NCI-H1048 (cell line): ENCODE data around the gene KMT5C.

Experiments
- DNase-seq: peaks from one replicate; lab custom pipeline; 2025; lab: John Stamatoyannopoulos, UW

KMT5C gene

DNA sequence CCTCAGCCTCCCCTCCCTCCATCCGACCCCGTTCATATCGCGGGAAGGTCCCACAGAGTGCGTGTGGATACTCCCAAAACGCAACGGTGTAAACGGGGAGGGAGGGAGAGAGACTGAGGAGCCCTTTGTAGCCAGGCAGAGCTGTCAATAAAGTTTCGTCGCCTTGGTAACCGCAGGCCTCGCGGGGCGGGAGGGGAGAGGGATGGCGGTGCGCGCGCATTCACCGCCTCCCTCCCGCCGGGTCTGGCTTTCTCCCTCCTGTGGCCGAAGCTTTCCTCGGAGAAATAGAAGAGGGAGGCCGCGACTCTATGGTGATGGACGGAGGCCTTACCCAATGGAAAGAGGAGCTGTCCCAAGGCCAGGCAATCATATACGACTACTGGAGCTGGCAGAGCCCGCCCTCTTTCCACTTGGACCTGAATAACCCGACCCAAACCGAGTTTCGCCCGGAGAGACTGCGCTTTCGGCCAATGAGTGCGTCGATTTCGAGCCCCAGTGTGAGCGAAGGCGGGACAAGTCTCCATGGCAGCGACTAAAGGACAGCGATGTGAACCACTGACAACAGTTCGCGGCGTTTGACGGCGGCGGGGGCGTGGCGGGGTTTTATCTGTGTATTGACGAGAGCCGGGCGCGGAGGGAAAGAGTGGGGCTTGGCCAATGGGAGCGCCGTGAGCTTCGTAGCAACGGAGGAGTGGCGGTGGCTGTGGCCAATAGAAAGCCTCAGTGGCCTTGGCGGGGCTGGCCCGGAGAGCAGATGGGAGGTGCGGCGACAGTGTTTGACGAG is at the start of gene KMT5C:
Gene KMT5C, plus strand, starts transcription at position 772 of the 784 bp plus-strand sequence. CDS start 2,061 bp downstream, outside the sequence.
- peak; percentile 100 for DNase-seq

DNA sequence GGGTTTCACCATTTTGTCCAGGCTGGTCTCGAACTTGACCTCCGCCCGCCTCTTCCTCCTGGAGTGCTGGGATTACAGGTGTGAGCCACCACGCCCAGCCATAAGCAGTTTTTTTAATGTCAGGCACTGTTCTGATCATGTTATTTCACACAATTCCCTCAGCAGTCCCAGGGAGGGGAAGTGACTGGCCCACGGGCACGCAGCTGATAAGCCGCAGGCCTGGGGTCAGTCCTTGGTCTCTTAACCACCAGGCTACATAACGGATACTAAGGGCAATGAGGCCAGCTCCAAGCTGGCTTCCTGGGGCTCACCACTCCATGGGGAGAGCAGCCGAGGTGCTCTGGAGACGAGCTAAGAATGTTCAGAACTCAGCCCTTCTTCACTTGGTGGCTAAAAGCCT is 42.4 kb upstream of the KMT5C start:
- DNase-seq: no peak

GRCh38 chr19:55299991-55300390 is 39.7 kb upstream of the KMT5C start:
- DNase-seq: no peak

DNA sequence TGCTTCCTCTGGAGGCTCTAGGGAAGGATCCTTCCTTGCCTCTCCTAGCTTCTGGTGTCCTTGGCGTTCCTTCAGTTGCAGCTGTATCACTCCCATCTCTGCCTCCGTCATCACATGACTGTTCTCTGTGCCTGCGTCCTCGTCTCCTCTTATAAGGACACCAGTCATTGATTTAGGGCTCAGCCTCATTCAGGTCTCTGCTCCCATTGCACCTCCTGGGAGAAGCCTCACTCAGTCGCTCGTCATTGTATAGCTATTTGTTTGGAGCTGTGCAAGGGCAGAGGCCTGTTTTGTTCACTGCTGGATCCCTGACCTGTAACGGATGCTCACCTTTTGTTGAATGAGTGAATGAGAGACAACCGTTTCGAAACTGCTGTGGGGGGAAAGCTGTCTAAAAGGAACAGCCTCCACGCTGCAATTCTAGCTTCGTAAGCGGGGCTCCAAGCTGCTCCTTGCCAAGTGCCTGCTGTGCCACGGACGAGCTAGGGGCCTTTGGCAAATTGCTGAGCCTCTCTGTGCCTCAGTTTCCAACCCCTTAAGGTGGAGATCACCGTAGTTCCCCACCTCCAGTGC is 38.7 kb upstream of the KMT5C start:
- no peak for DNase-seq

DNA sequence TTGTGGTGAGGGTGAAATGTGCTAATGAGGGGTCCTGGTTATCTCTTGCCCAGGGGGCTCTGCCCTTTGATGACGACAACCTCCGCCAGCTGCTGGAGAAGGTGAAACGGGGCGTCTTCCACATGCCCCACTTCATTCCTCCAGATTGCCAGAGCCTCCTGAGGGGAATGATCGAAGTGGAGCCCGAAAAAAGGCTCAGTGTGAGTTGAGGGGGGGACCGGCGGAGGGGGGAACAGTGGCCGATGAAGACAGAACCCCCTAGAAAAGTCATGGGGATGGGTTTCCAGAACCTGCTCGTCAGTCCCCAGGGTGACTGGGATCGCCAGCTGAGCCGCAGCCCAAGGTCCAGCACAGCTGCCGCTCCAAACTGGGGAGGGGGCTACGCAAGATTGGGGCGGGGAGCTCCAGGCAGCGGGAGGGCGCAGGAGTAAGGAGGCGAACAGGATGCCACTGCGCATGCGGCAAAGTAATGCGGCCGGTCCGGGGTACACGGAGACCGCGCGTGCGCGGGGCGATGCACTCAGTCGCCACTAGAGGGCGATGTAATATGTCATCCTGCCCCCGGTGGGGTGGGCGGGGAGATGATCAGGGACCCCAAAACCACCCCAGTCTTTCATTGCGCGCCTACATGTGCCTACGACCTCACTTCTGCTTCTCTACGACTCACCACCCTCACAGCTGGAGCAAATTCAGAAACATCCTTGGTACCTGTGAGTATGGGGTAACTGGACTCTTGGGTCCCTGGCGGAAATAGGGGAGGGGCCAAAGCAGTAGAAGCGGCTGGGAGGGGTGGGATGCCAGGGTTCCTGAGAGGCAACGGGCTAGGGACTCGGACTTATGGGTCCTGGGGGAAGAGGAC is 38.0 kb upstream of the KMT5C start:
- DNase-seq: peak; percentile 46

DNA sequence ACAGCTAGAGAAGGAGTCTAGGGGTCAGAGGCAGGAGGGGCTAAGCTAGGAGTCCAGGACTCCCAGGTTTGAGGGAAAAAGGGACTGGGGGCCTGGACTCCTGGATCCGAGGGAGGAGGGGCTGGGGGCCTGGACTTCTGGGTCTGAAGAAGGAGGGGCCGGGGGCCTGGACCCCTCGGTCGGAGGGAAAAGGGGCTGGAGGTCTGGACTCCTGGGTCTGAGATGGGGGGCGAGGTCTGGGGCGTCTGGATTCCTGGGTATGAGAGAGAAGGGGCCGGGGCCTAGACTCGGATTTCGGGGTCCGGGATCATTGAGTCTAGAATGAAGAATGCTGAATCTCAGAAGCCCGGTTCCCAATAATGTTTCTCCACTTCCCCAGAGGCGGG is 37.4 kb upstream of the KMT5C start:
- no peak for DNase-seq

GRCh38 chr19:55303477-55303876 is 36.2 kb upstream of the KMT5C start:
- DNase-seq: no peak

- DNase-seq: no peak
These were observed 35.2 kb upstream of the KMT5C start for GRCh38 chr19:55304279-55304978.

DNA sequence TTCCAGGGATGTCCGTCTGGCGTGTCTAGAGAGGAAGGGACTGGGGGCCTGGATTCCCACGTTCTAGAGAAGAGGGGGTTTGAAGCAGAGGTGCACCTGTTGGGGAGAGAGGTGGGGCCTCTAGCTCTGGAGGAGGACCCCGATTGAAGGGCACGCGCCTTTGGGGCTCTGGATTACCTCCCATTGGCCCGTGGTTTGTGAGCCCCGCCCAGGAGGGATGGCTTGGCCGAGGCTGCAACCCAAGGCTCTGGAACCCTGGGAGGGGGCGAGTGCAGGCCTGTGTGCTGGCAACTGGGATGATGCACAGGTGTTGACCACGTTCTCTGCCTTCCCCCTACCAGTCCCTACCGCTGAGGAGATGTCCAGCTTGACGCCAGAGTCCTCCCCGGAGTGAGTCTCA is 34.7 kb upstream of the KMT5C start:
- no peak for DNase-seq

DNA sequence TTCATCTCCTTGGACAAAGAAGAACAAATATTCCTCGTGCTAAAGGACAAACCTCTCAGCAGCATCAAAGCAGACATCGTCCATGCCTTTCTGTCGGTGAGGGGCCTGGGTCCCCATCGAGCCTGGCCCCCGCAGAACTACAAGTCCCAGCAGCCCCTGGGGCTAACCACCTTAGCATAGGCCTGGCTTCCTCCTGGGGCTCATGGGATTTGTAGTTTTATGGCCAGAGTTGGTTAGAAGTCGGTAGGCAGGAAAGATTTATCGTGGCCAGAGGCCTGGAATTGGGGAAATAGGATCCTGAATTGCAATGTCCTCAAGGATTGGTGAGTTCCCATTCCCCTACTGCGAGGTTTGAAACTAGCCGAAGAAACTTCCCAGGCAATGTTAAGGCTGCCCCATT is 34.2 kb upstream of the KMT5C start:
- DNase-seq: no peak

- DNase-seq: no peak
These were observed 33.6 kb upstream of the KMT5C start for GRCh38 chr19:55305983-55306562.

DNA sequence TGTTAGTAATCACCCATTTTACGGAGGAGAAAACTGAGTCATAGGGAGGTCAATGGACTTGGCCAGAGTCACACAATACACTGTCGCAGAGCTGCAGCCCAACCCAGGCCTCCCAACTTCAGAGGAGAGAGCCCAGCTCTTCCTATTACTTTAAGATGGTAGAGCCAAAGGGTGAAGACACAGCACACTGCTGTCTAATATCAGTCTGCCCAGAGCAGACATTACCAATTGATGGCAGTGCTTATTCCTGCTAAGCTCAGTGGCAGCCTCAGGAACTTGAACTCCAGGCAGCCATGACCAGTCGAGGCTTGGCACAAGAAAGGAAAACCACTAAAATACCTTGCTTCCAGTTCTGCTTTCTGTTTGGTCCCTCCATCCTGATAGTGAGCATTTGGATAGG is 33.0 kb upstream of the KMT5C start:
- DNase-seq: no peak

DNA sequence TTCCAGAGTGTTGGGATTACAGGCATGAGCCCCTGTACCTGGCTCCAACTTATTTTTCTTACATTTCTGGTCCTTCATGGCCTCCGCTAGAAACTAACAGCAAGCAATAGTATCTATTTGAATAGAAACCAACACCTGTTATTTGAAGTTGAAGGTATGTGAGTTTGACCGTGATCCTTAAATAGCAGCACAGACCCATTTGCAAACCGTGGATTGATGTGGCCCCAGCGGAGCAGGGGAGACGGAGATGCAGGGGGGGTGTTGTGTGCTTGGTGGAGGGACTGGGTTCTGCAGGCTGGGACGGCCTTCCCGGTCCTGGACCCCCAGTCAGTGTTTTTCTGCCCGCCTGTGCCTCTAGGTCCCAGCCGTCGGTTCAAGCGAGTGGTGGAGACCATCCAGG is 31.4 kb upstream of the KMT5C start:
- DNase-seq: no peak

DNA sequence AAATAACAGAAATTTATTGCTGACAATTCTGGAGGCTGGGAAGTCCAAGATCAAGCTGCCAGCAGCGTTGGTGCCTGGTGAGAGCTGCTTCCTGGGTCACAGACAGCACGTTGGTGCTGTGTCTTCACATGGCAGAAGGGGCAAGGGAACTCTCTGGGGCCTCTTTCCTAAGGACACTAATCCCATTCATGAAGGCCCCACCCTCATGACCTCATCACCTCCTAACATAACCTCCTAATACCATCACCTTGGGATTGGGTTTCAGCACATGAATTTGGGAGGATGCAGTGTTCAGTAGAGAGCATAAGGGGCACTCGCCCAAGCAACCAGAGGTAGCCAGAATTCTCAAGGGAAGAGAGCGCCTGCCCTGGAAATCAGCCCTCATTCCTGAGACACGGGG is 30.2 kb upstream of the KMT5C start:
- DNase-seq: no peak

GRCh38 chr19:55310498-55310897 is 29.2 kb upstream of the KMT5C start:
- DNase-seq: no peak

GRCh38 chr19:55311397-55311796 is 28.3 kb upstream of the KMT5C start:
- no peak for DNase-seq

DNA sequence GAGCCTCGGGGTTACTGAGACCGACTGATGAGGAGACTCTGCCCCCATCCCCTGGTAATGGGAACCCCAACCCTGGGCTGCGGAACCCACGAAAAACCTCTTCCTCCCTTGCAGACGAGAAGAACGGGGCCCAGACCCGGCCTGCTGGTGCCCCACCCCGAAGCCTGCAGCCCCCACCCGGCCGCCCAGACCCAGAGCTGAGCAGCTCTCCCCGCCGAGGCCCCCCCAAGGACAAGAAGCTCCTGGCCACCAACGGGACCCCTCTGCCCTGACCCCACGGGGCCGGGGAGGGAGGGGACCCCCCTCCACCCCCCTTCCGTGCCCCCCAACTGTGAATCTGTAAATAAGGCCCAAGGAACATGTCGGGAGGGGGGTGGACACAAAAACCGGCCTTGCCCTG is 27.9 kb upstream of the KMT5C start:
- DNase-seq: no peak

DNA sequence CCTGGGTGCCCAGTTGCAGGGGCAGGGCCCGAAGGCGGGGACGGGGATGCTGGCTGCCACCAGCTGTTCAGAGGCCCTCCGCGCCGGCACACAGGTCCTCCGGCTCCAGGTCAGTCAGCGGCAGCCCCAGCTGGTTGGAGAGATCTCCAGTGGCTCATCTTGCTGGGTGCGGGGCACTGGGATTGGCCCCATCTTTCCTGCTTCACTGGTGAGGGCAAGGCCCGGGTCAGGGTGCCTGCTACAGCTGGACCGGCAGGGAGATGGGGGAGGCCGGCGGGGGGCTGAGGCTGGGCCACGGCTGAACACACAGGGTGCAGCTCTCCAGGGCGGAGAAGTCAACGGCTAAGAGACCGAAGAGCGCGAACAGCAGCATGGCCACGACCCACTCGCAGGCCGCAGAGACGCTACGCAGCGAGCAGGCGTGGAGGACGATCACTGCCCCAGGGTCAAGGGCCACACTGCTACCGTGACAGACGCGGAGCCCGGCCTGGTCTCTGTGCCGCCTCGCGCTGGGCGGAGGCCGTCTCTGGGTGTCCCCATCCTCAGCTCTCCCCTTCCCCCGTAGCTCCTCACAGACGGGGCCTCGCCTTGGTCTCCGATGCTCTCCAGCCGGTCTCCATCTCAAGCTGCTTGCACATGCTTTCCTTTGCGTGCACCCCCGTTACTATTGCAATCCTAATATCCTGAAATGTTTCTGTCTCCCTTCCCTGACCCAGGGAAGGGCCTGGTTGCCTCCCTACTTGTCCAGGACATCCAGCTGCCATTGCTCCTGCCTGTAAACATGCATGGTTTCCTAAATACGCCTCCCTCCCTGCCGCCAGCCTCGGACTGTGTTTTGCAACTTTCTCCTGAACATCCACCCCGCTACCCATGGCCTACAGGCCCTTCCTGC is 26.8 kb upstream of the KMT5C start:
- no peak for DNase-seq

DNA sequence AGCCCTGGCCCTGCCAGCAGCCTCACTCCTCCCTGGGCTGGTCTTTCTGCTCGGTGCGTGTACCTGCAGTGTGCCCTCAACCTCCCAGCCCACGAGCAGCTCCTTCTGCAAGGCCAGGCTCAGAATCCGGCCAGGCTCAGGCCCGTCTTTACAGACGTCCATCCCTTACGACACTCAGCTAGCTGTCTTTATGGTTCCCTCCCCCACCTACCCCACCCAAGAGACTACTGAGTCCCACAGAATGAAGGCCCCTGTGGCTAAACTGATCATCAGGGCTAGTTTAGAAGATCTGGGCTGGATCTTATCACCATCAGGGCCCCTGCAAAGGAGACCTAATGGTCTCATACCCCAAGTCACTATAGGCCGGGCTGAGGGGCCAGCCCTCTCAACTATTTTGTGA is 25.3 kb upstream of the KMT5C start:
- no peak for DNase-seq

- DNase-seq: no peak
These were observed 23.6 kb upstream of the KMT5C start for GRCh38 chr19:55315956-55316525.

DNA sequence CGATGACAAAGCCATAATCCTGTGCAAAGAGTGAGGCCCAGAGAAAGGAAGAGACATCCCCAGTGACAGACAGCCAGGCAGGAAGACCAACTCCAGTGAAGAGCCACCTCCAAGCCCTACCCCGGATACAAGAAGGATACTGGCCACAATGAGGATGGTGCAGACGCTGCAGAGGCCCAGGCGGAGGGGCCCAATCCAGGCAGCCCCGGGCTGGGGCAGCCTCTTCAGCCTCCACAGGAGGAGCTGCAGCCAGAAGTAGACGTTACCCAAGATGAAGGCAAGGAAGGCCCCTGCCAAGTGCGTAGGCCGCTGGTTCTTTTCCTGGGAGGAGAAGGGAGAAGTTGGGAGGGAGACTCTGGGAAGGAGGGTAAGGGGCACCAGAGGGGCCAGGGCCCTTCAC is 23.0 kb upstream of the KMT5C start:
- no peak for DNase-seq
